ENCODE measurements around the gene PARVG. TPM values are rescaled to one million over a fixed set of nuclear protein-coding genes. Genes with fewer than 3 reads are reported as not detected.

Gene PARVG
- polyA plus RNA-seq, 1 donor (not counting 4 experiments of a cell fraction or from before 2014, with no cell fraction given) = not detected

DNA sequence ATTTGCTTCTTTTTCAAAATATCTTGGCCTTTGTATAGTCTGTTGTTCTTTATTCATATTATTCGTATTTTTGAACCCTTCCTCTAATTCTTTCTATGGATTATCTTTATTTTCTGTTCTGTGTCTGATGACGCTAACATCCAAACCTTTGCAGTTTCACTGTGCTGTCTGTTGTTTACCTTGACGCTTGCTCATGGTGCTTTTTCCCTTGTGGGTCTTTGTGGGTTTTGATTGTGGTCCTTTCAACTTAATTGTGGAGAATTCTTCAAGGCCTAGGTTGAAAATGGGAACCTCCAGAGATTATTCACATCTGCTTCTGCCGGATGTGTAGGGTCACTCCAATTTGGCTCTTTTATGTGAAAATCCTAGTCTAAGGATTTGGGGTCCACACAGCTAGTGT lies 34.6 kb downstream of the PARVG start:
- no peaks in the 10 kb centered on the region for H3K36me3 ChIP-seq (ENCODE audit: control insufficient read depth in 2 of 2, extremely low read depth in 1 of 2, insufficient read depth in 2 of 2, low read length in 2 of 2)
- no peaks in the 10 kb centered on the region for H3K9me3 ChIP-seq (ENCODE audit: control insufficient read depth, low read depth, low read length)
- no peaks in the 10 kb centered on the region for H3K9me1 ChIP-seq (ENCODE audit: control insufficient read depth, extremely low read depth, insufficient read depth, low read length)
- FAIRE-seq (no peak), DNase-seq (ENCODE audit: low read depth, low spot score) (no peak)
- no peak overlapping the region for H3K4me3 ChIP-seq (ENCODE audit: control insufficient read depth in 2 of 3, extremely low read depth in 1 of 3, insufficient read depth in 2 of 3, low read depth in 1 of 3, low read length in 3 of 3)
- no peaks in the 10 kb centered on the region for H3K4me1 ChIP-seq (ENCODE audit: control insufficient read depth, extremely low read depth, insufficient read depth, low read length)
- H3K9ac ChIP-seq (ENCODE audit: control insufficient read depth, extremely low read depth, insufficient read depth, low read length) = no peak overlapping the region
- no peak overlapping the region for H2AFZ ChIP-seq (ENCODE audit: control insufficient read depth, low read length)
- H3K4me2 ChIP-seq (ENCODE audit: control insufficient read depth, extremely low read depth, insufficient read depth, low read depth, low read length) = no peak overlapping the region
- H3K27me3 ChIP-seq (ENCODE audit: control insufficient read depth, extremely low read depth, insufficient read depth, low read length) = peaks cover 24% of the 10 kb centered on the region
- TF ChIP-seq, protein P1, sequence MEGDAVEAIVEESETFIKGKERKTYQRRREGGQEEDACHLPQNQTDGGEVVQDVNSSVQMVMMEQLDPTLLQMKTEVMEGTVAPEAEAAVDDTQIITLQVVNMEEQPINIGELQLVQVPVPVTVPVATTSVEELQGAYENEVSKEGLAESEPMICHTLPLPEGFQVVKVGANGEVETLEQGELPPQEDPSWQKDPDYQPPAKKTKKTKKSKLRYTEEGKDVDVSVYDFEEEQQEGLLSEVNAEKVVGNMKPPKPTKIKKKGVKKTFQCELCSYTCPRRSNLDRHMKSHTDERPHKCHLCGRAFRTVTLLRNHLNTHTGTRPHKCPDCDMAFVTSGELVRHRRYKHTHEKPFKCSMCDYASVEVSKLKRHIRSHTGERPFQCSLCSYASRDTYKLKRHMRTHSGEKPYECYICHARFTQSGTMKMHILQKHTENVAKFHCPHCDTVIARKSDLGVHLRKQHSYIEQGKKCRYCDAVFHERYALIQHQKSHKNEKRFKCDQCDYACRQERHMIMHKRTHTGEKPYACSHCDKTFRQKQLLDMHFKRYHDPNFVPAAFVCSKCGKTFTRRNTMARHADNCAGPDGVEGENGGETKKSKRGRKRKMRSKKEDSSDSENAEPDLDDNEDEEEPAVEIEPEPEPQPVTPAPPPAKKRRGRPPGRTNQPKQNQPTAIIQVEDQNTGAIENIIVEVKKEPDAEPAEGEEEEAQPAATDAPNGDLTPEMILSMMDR (optimal IDR thresholded peaks at IDR 0.05 in 1 of 3, IDR thresholded peaks at IDR 0.05 in 1 of 3, conservative IDR thresholded peaks at IDR 0.05 in 1 of 3; ENCODE audit: extremely low read depth in 1 of 3, insufficient read depth in 2 of 3, low read length in 3 of 3) = no peak
- no peak for TF ChIP-seq EZH2 (IDR thresholded peaks at IDR 0.05; ENCODE audit: low read length)
- H3K27ac ChIP-seq (ENCODE audit: control insufficient read depth, insufficient read depth, low read length) = no peak overlapping the region
- no peaks in the 10 kb centered on the region for H4K20me1 ChIP-seq (ENCODE audit: control insufficient read depth, extremely low read depth, insufficient read depth, low read length)
- H3K79me2 ChIP-seq (ENCODE audit: control insufficient read depth, insufficient read depth, low read length) = no peaks in the 10 kb centered on the region
- dilution Hi-C loops (cut with MboI; ENCODE audit: extremely low pct_ligation_motif_present, low sequenced_read_pairs) = no loop called here

DNA sequence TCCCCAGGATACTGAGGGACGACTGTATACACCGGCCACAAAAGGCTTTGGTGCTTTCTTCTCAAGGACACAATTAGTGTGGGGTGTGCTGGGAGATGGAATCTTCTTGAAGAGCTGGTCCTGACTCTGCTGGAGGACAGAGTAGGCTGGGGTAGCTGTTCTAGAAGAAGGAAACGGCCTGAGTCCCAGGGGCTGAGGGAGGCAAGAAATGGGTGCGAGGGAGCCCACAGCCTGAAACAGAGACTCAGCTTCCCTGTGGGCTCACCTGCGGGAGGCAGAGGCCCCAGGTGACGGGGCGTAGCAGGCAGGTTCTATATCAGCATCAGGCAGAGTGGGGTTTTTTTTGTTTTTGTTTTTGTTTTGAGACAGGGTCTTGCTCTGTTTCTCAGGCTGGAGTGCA lies 36.6 kb downstream of the PARVG start:
- Histone ChIP-seq H3K36me3 (ENCODE audit: control insufficient read depth in 2 of 2, extremely low read depth in 1 of 2, insufficient read depth in 2 of 2, low read length in 2 of 2) (no peaks in the 10 kb centered on the region), H3K27ac (ENCODE audit: control insufficient read depth, insufficient read depth, low read length) (no peak overlapping the region), H3K4me2 (ENCODE audit: control insufficient read depth, extremely low read depth, insufficient read depth, low read depth, low read length) (no peak overlapping the region), H3K9ac (ENCODE audit: control insufficient read depth, extremely low read depth, insufficient read depth, low read length) (no peak overlapping the region), H3K27me3 (ENCODE audit: control insufficient read depth, extremely low read depth, insufficient read depth, low read length) (peaks cover 22% of the 10 kb centered on the region), H3K4me3 (ENCODE audit: control insufficient read depth in 2 of 3, extremely low read depth in 1 of 3, insufficient read depth in 2 of 3, low read depth in 1 of 3, low read length in 3 of 3) (no peak overlapping the region), H3K4me1 (ENCODE audit: control insufficient read depth, extremely low read depth, insufficient read depth, low read length) (no peaks in the 10 kb centered on the region), H2AFZ (ENCODE audit: control insufficient read depth, low read length) (no peak overlapping the region), H3K79me2 (ENCODE audit: control insufficient read depth, insufficient read depth, low read length) (no peaks in the 10 kb centered on the region), H3K9me3 (ENCODE audit: control insufficient read depth, low read depth, low read length) (no peaks in the 10 kb centered on the region), H4K20me1 (ENCODE audit: control insufficient read depth, extremely low read depth, insufficient read depth, low read length) (no peaks in the 10 kb centered on the region), H3K9me1 (ENCODE audit: control insufficient read depth, extremely low read depth, insufficient read depth, low read length) (no peaks in the 10 kb centered on the region)
- dilution Hi-C loops (cut with MboI; ENCODE audit: extremely low pct_ligation_motif_present, low sequenced_read_pairs) = no loop called here
- DNase-seq (ENCODE audit: low read depth, low spot score) = no peak
- TF ChIP-seq, protein P1 (optimal IDR thresholded peaks at IDR 0.05 in 1 of 3, IDR thresholded peaks at IDR 0.05 in 1 of 3, conservative IDR thresholded peaks at IDR 0.05 in 1 of 3; ENCODE audit: extremely low read depth in 1 of 3, insufficient read depth in 2 of 3, low read length in 3 of 3) = no peak
- no peak for TF ChIP-seq EZH2 (IDR thresholded peaks at IDR 0.05; ENCODE audit: low read length)
- no peak for FAIRE-seq

All from keratinocyte (primary cell).